NB4 (cell line): Measurements from ENCODE around the gene LRCOL1.

Source experiments
- CTCF ChIP-seq: IDR thresholded peaks from one replicate; pipeline ENCODE4 v1.5.1; 2012; ENCODE audit warnings: low read depth, low read length
- MAX ChIP-seq: IDR thresholded peaks from 2 replicates; pipeline ENCODE4 v1.6.1; 2011; ENCODE audit warnings: low read depth, low read length
- POLR2A ChIP-seq: IDR thresholded peaks from 2 replicates; pipeline ENCODE4 v1.6.1; 2011; ENCODE audit warnings: mild to moderate bottlenecking; ENCODE audit not compliant: insufficient read length; ENCODE audit errors: extremely low read depth

GRCh38 chr12:132560614-132561426 lies 49.6 kb downstream of the LRCOL1 start:
- TF ChIP-seq CTCF (peak; percentile 98), POLR2A (peak; percentile 15), MAX (peak; percentile 63; the same call in 1 of the 2 replicates)
